Jurkat, Clone E6-1 (cell line): Measurements from ENCODE around the gene FNIP1.
A peak's percentile ranks its signal among the peaks of the same experiment; 100 is the strongest.
"Not testable (repeated sequence)": the region's sequence is repeated elsewhere in the genome, so short reads cannot be mapped to it uniquely, and the experiment has no call there.

Experiments used
- DNase-seq: peaks from one replicate; pipeline ENCODE4 v3.0.0-alpha.2; 2011; ENCODE audit warnings: low read depth, low spot score
- H3K4me3 ChIP-seq: 2 replicates; pipeline ENCODE4 v1.5.1; 2011; ENCODE audit warnings: mild to moderate bottlenecking, low read length, control low read depth, moderate library complexity

FNIP1 gene

GRCh38 chr5:131758520-131758900 lies 38.3 kb downstream of the FNIP1 start:
- DNase-seq = no peak
- no peak overlapping the region for H3K4me3 ChIP-seq

- DNase-seq = no peak
- H3K4me3 ChIP-seq = no peak overlapping the region
Measured at GRCh38 chr5:131757830-131758519, 38.8 kb downstream of the FNIP1 start.

DNA sequence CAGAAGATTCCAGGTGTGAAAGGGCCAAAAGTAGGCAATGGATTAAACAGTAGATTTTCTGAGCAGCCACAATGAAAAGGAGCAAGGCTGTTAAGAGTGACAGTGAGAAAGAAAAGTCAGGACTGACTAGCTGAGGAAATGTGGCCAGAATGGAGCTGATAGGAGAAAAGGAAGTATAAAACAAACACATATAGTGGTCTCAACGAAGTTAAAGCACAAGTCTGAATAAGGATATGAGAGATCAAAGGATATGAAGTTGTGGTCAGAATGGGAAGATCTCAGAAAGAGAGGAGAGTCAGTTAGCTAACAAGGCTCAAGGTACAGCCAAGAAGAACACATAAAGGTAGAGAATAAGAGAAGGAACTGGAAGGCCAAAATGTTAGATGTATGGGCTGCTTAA lies 39.9 kb downstream of the FNIP1 start:
- H3K4me3 ChIP-seq = no peak overlapping the region
- DNase-seq = peak; percentile 49

- no peak for DNase-seq
- H3K4me3 ChIP-seq = no peak overlapping the region
Measured at GRCh38 chr5:131754363-131754762, 42.5 kb downstream of the FNIP1 start.

DNA sequence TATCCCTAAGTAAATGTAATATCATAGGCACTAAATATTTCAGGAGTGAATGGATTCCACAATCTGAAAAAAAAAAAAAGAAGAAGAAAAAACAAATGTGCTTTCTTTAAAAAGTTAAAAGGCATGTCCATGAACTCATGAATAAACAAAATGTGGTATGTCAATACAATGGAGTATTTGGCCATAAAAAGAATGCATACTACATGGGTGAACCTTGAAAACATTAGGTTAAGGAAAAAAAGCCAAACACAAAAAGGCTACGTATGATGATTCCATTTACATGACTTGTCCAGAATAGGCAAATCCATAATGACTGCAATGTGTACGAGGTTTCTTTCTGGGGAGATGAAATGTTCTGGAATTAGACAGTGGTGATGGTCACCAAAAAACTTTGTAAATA lies 45.3 kb downstream of the FNIP1 start:
- H3K4me3 ChIP-seq = no peak overlapping the region
- DNase-seq = no peak

GRCh38 chr5:131749723-131750470 lies 46.9 kb downstream of the FNIP1 start:
- H3K4me3 ChIP-seq = no peak overlapping the region
- no peak for DNase-seq

DNA sequence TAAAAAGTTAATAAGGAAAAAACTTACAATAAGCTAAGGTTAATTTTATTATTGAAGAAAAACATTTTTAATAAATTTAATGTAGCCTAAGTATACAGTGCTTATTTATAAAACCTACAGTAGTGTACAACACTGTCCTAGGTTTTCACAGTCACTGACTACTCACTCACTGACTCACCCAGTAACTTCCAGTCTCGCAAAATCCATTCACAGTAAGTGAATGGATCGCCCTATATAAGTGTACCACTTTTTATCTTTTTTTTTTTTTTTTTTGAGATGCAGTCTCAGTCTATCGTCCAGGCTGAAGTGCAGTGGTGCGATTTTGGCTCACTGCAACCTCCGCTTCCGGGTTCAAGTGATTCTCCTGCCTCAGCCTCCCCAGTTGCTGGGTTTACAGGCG lies 47.7 kb downstream of the FNIP1 start:
- DNase-seq = no peak
- no peak overlapping the region for H3K4me3 ChIP-seq

- H3K4me3 ChIP-seq = peak overlapping the region; percentile 39
- DNase-seq = peak; percentile 81
Measured at GRCh38 chr5:131747180-131748105, 49.4 kb downstream of the FNIP1 start.

- H3K4me3 ChIP-seq = no peak overlapping the region
- DNase-seq = no peak
Measured at GRCh38 chr5:131746423-131746822, 50.4 kb downstream of the FNIP1 start.

DNA sequence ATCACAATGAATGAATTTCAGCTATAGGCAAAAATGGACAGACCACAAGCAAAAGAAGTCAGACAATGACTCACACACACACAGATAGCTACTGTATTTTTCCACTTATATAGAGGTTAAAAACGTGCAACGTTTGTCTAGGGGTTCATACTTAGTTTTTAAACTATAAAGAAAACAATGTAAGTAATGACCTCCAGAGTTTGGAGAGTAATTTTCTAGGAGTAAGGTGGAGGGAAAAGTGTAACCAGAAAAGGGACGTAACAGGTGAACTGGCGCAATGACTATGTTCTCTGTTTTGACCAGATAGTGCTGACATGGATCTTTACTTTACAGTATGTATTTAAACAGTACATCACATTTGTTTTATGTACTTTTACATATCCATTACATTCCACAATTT lies 51.1 kb downstream of the FNIP1 start:
- H3K4me3 ChIP-seq = no peak overlapping the region
- no peak for DNase-seq

DNA sequence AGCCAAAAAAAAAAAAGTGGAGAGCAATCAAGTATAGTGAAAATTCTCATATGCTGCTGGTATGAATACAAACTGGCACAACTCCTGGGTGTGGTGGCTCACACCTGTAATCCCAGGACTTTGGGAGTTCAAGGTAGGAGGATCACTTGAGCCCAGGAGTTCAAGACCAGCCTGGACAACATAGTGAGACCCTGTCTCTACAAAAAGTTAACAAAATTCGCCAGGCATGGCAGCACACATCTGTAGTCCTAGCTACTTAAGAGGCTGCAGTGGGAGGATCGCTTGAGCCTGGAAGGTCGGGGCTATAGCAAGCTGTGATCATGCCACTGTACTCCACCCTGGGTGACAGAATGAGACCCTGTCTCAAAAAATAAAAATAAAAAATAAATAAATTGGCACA lies 51.7 kb downstream of the FNIP1 start:
- DNase-seq = no peak
- no peak overlapping the region for H3K4me3 ChIP-seq

- DNase-seq = no peak
- H3K4me3 ChIP-seq = no peak overlapping the region
Measured at GRCh38 chr5:131740477-131740876, 56.3 kb downstream of the FNIP1 start.

GRCh38 chr5:131735393-131735792 lies 61.4 kb downstream of the FNIP1 start:
- no peak overlapping the region for H3K4me3 ChIP-seq
- DNase-seq = no peak

DNA sequence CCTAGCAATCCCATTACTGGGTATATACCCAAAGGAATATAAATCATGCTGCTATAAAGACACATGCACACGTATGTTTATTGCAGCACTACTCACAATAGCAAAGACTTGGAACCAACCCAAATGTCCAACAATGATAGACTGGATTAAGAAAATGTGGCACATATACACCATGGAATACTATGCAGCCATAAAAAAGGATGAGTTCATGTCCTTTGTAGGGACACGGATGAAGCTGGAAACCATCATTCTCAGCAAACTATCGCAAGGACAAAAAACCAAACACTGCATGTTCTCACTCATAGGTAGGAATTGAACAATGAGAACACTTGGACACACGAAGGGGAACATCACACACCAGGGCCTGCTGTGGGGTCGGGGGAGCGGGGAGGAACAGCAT lies 61.9 kb downstream of the FNIP1 start:
- DNase-seq, H3K4me3 ChIP-seq: not testable (repeated sequence)

- DNase-seq, H3K4me3 ChIP-seq: not testable (repeated sequence)
Measured at GRCh38 chr5:131729292-131729691, 67.5 kb downstream of the FNIP1 start.

DNA sequence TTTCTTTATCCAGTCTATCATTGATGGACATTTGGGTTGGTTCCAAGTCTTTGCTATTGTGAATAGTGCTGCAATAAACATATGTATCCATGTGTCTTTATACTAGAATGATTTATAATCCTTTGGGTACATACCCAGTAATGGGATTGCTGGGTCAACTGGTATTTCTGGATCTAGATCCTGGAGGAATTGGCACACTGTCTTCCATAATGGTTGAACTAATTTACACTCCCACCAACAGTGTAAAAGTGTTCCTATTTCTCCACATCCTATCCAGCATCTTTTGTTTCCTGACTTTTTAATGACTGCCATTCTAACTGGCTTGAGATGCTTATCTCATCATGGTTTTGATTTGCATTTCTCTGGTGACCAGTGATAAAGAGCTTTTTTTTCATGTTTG lies 72.7 kb downstream of the FNIP1 start:
- H3K4me3 ChIP-seq, DNase-seq: not testable (repeated sequence)

DNA sequence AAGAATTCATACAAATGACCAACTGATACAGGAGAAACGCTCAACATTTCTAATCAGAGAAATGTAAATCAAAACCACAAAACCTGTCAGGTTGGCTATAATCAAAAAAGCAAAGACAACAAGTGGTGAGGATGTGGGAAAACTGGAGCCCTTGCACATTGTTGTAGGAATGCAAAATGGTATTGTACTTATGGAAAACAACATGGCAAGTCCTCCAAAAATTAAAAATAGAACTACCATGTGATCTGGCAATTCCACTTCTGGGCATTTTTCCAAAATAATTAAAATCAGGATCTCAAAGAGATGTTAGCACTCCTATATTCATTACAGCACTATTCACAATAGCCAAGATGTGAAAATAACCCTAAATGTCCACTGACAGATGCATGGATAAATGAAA lies 76.1 kb downstream of the FNIP1 start:
- H3K4me3 ChIP-seq = no peak overlapping the region
- DNase-seq = no peak

GRCh38 chr5:131719564-131719963 lies 77.3 kb downstream of the FNIP1 start:
- no peak for DNase-seq
- no peak overlapping the region for H3K4me3 ChIP-seq

- no peak for DNase-seq
- no peak overlapping the region for H3K4me3 ChIP-seq
Measured at GRCh38 chr5:131718487-131719014, 78.3 kb downstream of the FNIP1 start.

- not testable (repeated sequence) for H3K4me3 ChIP-seq, DNase-seq
Measured at GRCh38 chr5:131717164-131717563, 79.7 kb downstream of the FNIP1 start.
